ENCODE results near the gene GPR21. TPM values are rescaled to one million over a fixed set of nuclear protein-coding genes. Genes with fewer than 3 reads are reported as not detected.

The GPR21 gene
- total RNA-seq, 1 experiment from 2014 or later: 1.1 TPM

GRCh38 chr9:123039617-123040219 is 6.3 kb downstream of the GPR21 start:
- ATAC-seq (no peak), DNase-seq (ENCODE audit: low read depth, low spot score) (no peak)
- ChIA-PET RAD21 (ENCODE audit: low non-redundant PET in 1 of 2, low total read pairs in 2 of 2, uncharacterized antibody in 2 of 2, unreplicated experiment in 2 of 2) (no interaction called here), POLR2A (no interaction called here), CTCF (interaction anchor here (1.2 kb wide), 1 partner anchor 49 kb away, joined by 3 read pairs; no protein-coding TSS in a partner anchor)
- Histone ChIP-seq H3K9me2 (ENCODE audit: insufficient read depth) (no peaks in the 10 kb centered on the region), H3K9me3 (ENCODE audit: control insufficient read depth in 1 of 2, insufficient read depth in 1 of 2, low read depth in 1 of 2, low read length in 2 of 2) (no peaks in the 10 kb centered on the region), H2AFZ (ENCODE audit: low read depth, low read length, poor library complexity, severe bottlenecking) (no peak overlapping the region), H3K4me1 (ENCODE audit: control insufficient read depth in 1 of 2, insufficient read depth in 2 of 2, low read length in 2 of 2) (no peaks in the 10 kb centered on the region), H3K36me3 (ENCODE audit: control insufficient read depth in 1 of 2, insufficient read depth in 2 of 2, low read length in 2 of 2) (no peaks in the 10 kb centered on the region), H3K27me3 (ENCODE audit: insufficient read depth, low read length) (no peaks in the 10 kb centered on the region), H3K9ac (ENCODE audit: low read length) (no peak overlapping the region), H3K79me2 (ENCODE audit: insufficient read depth, low read length) (no peaks in the 10 kb centered on the region), H3K27ac (ENCODE audit: low read depth, low read length) (no peak overlapping the region), H3K4me3 (replicated peaks in 1 of 2; ENCODE audit: low read depth in 1 of 2, low read length in 2 of 2) (no peak overlapping the region), H3K4me2 (ENCODE audit: low read length) (no peak overlapping the region), H4K20me1 (ENCODE audit: insufficient read depth) (no peaks in the 10 kb centered on the region)
- BruUV-seq (replicated peaks): no TSS peak
- TF ChIP-seq ZBTB33 (IDR thresholded peaks at IDR 0.05; ENCODE audit: extremely low read depth, insufficient replicate concordance, low read length) (no peak), CEBPB (IDR thresholded peaks at IDR 0.05; ENCODE audit: low read depth) (no peak), ELF1 (IDR thresholded peaks at IDR 0.05; ENCODE audit: borderline replicate concordance, low read depth) (no peak), SRF (IDR thresholded peaks at IDR 0.05; ENCODE audit: low read depth) (no peak), TCF7L2 (IDR thresholded peaks at IDR 0.05; ENCODE audit: borderline replicate concordance, extremely low read depth, insufficient read depth, insufficient read length) (no peak)
- intact Hi-C loops (cut with micrococcal nuclease): no loop called here

- no peak overlapping the region for H2AFZ ChIP-seq (ENCODE audit: low read depth, low read length, poor library complexity, severe bottlenecking)
- no peak overlapping the region for H3K4me2 ChIP-seq (ENCODE audit: low read length)
- ChIA-PET RAD21 (ENCODE audit: low non-redundant PET in 1 of 2, low total read pairs in 2 of 2, uncharacterized antibody in 2 of 2, unreplicated experiment in 2 of 2) (no interaction called here), CTCF (interaction anchor here (1.2 kb wide), 1 partner anchor 50 kb away, joined by 3 read pairs; no protein-coding TSS in a partner anchor), POLR2A (no interaction called here)
- H3K36me3 ChIP-seq (ENCODE audit: control insufficient read depth in 1 of 2, insufficient read depth in 2 of 2, low read length in 2 of 2): no peaks in the 10 kb centered on the region
- H3K9ac ChIP-seq (ENCODE audit: low read length): no peak overlapping the region
- no peaks in the 10 kb centered on the region for H3K9me2 ChIP-seq (ENCODE audit: insufficient read depth)
- ATAC-seq (no peak), DNase-seq (ENCODE audit: low read depth, low spot score) (no peak)
- intact Hi-C loops (cut with micrococcal nuclease): no loop called here
- no TSS peak for BruUV-seq (replicated peaks)
- no peaks in the 10 kb centered on the region for H3K4me1 ChIP-seq (ENCODE audit: control insufficient read depth in 1 of 2, insufficient read depth in 2 of 2, low read length in 2 of 2)
- H4K20me1 ChIP-seq (ENCODE audit: insufficient read depth): no peaks in the 10 kb centered on the region
- no peak overlapping the region for H3K27ac ChIP-seq (ENCODE audit: low read depth, low read length)
- H3K4me3 ChIP-seq (replicated peaks in 1 of 2; ENCODE audit: low read depth in 1 of 2, low read length in 2 of 2): no peak overlapping the region
- no peak for TF ChIP-seq EZH2phosphoT487 (IDR thresholded peaks at IDR 0.05; ENCODE audit: borderline replicate concordance)
- TF ChIP-seq RAD21 (IDR thresholded peaks at IDR 0.05; ENCODE audit: low read depth): no peak
- no peak for TF ChIP-seq CEBPB (IDR thresholded peaks at IDR 0.05; ENCODE audit: low read depth)
- no peak for TF ChIP-seq SP1 (IDR thresholded peaks at IDR 0.05; ENCODE audit: low read depth)
- no peak for TF ChIP-seq CTCF (IDR thresholded peaks at IDR 0.05 in 2 of 3, conservative IDR thresholded peaks at IDR 0.05 in 1 of 3; ENCODE audit: borderline replicate concordance in 1 of 3, insufficient read depth in 1 of 3, low read depth in 2 of 3, low read length in 2 of 3)
- TF ChIP-seq EGR1 (IDR thresholded peaks at IDR 0.05; ENCODE audit: low read depth): no peak
- TF ChIP-seq EZH2 (IDR thresholded peaks at IDR 0.05): no peak
- TF ChIP-seq ZNF274 (IDR thresholded peaks at IDR 0.05; ENCODE audit: low read depth, low read length): no peak
- TF ChIP-seq SRF (IDR thresholded peaks at IDR 0.05; ENCODE audit: low read depth): no peak
- TF ChIP-seq ZFX (IDR thresholded peaks at IDR 0.05): no peak
- TF ChIP-seq ATF3 (IDR thresholded peaks at IDR 0.05): no peak
- no peak for TF ChIP-seq POLR2AphosphoS5 (IDR thresholded peaks at IDR 0.05; ENCODE audit: low read depth, low read length)
- H3K27me3 ChIP-seq (ENCODE audit: insufficient read depth, low read length): no peaks in the 10 kb centered on the region
- H3K79me2 ChIP-seq (ENCODE audit: insufficient read depth, low read length): no peaks in the 10 kb centered on the region
- H3K9me3 ChIP-seq (ENCODE audit: control insufficient read depth in 1 of 2, insufficient read depth in 1 of 2, low read depth in 1 of 2, low read length in 2 of 2): no peaks in the 10 kb centered on the region
Measured at GRCh38 chr9:123040801-123041200, 7.3 kb downstream of the GPR21 start.

All from HCT116 (cell line).